Fibroblast of lung (primary cell): Measurements from ENCODE around the gene ALKBH2. TPM values are rescaled to one million over a fixed set of nuclear protein-coding genes. Genes with fewer than 3 reads are reported as not detected.

Experiments used
- DNase-seq, 2 donors: peaks; one replicate each; pipeline versions ENCODE4 v3.0.0 to v3.0.0-alpha.2; 2010; ENCODE audit warnings: low read depth in 2 of 2
- H2AFZ ChIP-seq: 2 replicates; pipeline ENCODE4 v1.5.1; 2012; ENCODE audit warnings: low read length, control low read depth, inconsistent platforms
- H3K27ac ChIP-seq: 2 replicates; pipeline ENCODE4 v1.5.1; 2011; ENCODE audit warnings: low read length, control low read depth; ENCODE audit not compliant: insufficient read depth
- H3K27me3 ChIP-seq: 2 replicates; pipeline ENCODE4 v1.5.1; 2011; ENCODE audit warnings: mild to moderate bottlenecking, low read length; ENCODE audit not compliant: control insufficient read depth, insufficient read depth
- H3K36me3 ChIP-seq: 2 replicates; pipeline ENCODE4 v1.5.1; 2011; ENCODE audit warnings: low read length; ENCODE audit not compliant: control insufficient read depth, insufficient read depth
- H3K4me1 ChIP-seq: 2 replicates; pipeline ENCODE4 v1.5.1; 2011; ENCODE audit warnings: low read length; ENCODE audit not compliant: control insufficient read depth, insufficient read depth; ENCODE audit errors: extremely low read depth
- H3K4me2 ChIP-seq: 2 replicates; pipeline ENCODE4 v1.5.1; 2011; ENCODE audit warnings: low read length, control low read depth; ENCODE audit not compliant: insufficient read depth; ENCODE audit errors: extremely low read depth
- H3K4me3 ChIP-seq, 4 experiments: fragments of 200-600 bp in 1 of 4; sonication (generic) in 1 of 4; replicated peaks in 1 of 4; 2 replicates each; pipeline ENCODE4 v1.5.1; 2011 to 2016; ENCODE audit warnings: low read length in 4 of 4, low read depth in 3 of 4, mild to moderate bottlenecking in 3 of 4, control low read depth in 2 of 4, inconsistent platforms in 1 of 4, mixed read lengths in 1 of 4; ENCODE audit not compliant: insufficient read depth in 1 of 4; ENCODE audit errors: control extremely low read depth in 1 of 4
- H3K79me2 ChIP-seq: 2 replicates; pipeline ENCODE4 v1.5.1; 2012; ENCODE audit warnings: mild to moderate bottlenecking, low read length, inconsistent platforms; ENCODE audit not compliant: control insufficient read depth, insufficient read depth
- H3K9ac ChIP-seq: 2 replicates; pipeline ENCODE4 v1.5.1; 2011; ENCODE audit warnings: mild to moderate bottlenecking, low read length, control low read depth; ENCODE audit not compliant: insufficient read depth
- H3K9me3 ChIP-seq: 2 replicates; pipeline ENCODE4 v1.5.1; 2012; ENCODE audit warnings: low read depth, low read length; ENCODE audit not compliant: control insufficient read depth, insufficient read depth
- H4K20me1 ChIP-seq: 2 replicates; pipeline ENCODE4 v1.5.1; 2011; ENCODE audit warnings: low read length; ENCODE audit not compliant: control insufficient read depth, insufficient read depth; ENCODE audit errors: extremely low read depth
- CTCF ChIP-seq, 2 donors: IDR thresholded peaks in 1 of 2; conservative IDR thresholded peaks in 1 of 2; 1 replicate in 1 of 2; 2 replicates in 1 of 2; pipeline ENCODE4 v1.5.1; 2011 to 2012; ENCODE audit warnings: low read length in 2 of 2, control low read depth in 1 of 2, inconsistent platforms in 1 of 2, low read depth in 1 of 2, mild to moderate bottlenecking in 1 of 2
- EZH2 ChIP-seq: IDR thresholded peaks from 2 replicates; pipeline ENCODE4 v1.5.1; 2012; ENCODE audit warnings: low read length, control low read depth, mild to moderate bottlenecking; ENCODE audit errors: missing control alignments
- polyA plus RNA-seq, 2 donors: library from polyadenylated mRNA; depleted of rRNA in 1 of 2; stranded (reverse) in 1 of 2; unstranded in 1 of 2; fragments of >200 nt; gene quantifications; 2 replicates each; pipeline ENCODE4 v1.2.1, GENCODE V29; 2011 to 2012; ENCODE audit warnings: missing spikeins in 1 of 2
- total RNA-seq: library from RNA; depleted of rRNA; stranded (reverse); fragments of >200 nt; gene quantifications from 2 replicates; pipeline ENCODE4 v1.2.1, GENCODE V29; 2014

The ALKBH2 gene
- total and polyA plus RNA-seq, 2 donors (not counting 1 experiment from before 2014, with no cell fraction given): 15.1 to 20.8 TPM

- Histone ChIP-seq H3K9ac (no peak overlapping the region), H3K4me1 (peaks cover 2% of the 10 kb centered on the region), H3K36me3 (peaks cover 7% of the 10 kb centered on the region), H3K79me2 (no peaks in the 10 kb centered on the region), H2AFZ (no peak overlapping the region), H3K27ac (no peak overlapping the region), H3K9me3 (no peaks in the 10 kb centered on the region), H3K4me2 (no peak overlapping the region), H3K4me3 (no peak overlapping the region), H3K27me3 (no peaks in the 10 kb centered on the region), H4K20me1 (no peaks in the 10 kb centered on the region)
- TF ChIP-seq CTCF (conservative IDR thresholded peaks at IDR 0.05 in 1 of 2, IDR thresholded peaks at IDR 0.05 in 1 of 2; ENCODE audit: low read depth in 1 of 2, low read length in 2 of 2) (no peak), EZH2 (no peak)
- DNase-seq: no peak
These were observed 8.8 kb downstream of the ALKBH2 start for GRCh38 chr12:109084425-109084824.

DNA sequence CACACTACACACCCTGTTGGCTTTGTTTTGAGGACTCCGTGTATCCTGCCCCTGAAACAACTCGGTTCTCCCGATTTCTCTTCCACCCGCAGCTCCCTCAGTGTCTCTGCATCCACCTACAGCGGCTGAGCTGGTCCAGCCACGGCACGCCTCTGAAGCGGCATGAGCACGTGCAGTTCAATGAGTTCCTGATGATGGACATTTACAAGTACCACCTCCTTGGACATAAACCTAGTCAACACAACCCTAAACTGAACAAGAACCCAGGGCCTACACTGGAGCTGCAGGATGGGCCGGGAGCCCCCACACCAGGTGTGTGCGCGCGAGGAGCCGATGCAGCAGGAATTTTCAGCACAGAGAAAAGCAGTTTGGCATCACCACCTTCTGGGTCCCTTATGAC is 10.5 kb downstream of the ALKBH2 start:
- Histone ChIP-seq H3K36me3 (peaks cover 4% of the 10 kb centered on the region), H3K79me2 (no peaks in the 10 kb centered on the region)
- TF ChIP-seq EZH2 (no peak), CTCF (conservative IDR thresholded peaks at IDR 0.05 in 1 of 2, IDR thresholded peaks at IDR 0.05 in 1 of 2; ENCODE audit: low read depth in 1 of 2, low read length in 2 of 2) (no peak)

DNA sequence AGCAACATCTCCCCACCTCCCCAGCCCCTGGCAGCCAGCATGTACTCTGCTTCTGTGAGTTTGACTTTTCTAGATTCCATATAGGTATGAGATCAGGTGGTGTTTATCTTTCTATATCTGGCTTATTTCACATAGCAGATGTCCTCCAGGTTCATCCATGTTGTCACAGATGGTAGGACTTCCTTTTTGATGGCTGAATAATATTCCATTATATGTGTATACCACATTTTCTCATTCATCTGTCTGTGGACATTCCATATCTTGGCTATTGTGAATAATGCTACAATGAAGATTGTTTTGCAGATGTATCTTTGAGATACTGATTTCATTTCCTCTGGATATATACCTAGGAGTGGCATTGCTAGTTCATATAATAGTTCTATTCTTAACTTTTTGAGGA is 18.4 kb downstream of the ALKBH2 start:
- Histone ChIP-seq H3K27me3 (no peaks in the 10 kb centered on the region), H4K20me1 (no peaks in the 10 kb centered on the region), H3K79me2 (no peaks in the 10 kb centered on the region), H3K9ac (no peak overlapping the region), H3K36me3 (no peaks in the 10 kb centered on the region), H2AFZ (no peak overlapping the region), H3K27ac (no peak overlapping the region), H3K4me2 (no peak overlapping the region), H3K4me1 (no peaks in the 10 kb centered on the region), H3K9me3 (no peaks in the 10 kb centered on the region), H3K4me3 (no peak overlapping the region)
- TF ChIP-seq CTCF (conservative IDR thresholded peaks at IDR 0.05 in 1 of 2, IDR thresholded peaks at IDR 0.05 in 1 of 2; ENCODE audit: low read depth in 1 of 2, low read length in 2 of 2) (no peak), EZH2 (no peak)
- DNase-seq: no peak

More for the DNA sequence above, 10.5 kb downstream of the ALKBH2 start:
- H3K4me3 ChIP-seq: no peak overlapping the region
- no peak overlapping the region for H3K9ac ChIP-seq
- H3K27ac ChIP-seq: no peak overlapping the region
- no peak overlapping the region for H3K4me2 ChIP-seq
- no peaks in the 10 kb centered on the region for H3K4me1 ChIP-seq
- H3K27me3 ChIP-seq: no peaks in the 10 kb centered on the region
- DNase-seq: no peak
- no peak overlapping the region for H2AFZ ChIP-seq
- no peaks in the 10 kb centered on the region for H3K9me3 ChIP-seq
- H4K20me1 ChIP-seq: no peaks in the 10 kb centered on the region
